ENCODE measurements around the gene GLIS1. TPM values are rescaled to one million over a fixed set of nuclear protein-coding genes. Genes with fewer than 3 reads are reported as not detected.

Gene GLIS1
- total RNA-seq, 2 experiments from 2014 or later: not detected

- Mint-ChIP-seq H3K27me3 (peaks cover 2% of the 10 kb centered on the region), H3K4me1 (ENCODE audit: low read depth) (no peaks in the 10 kb centered on the region), H3K36me3 (ENCODE audit: low read depth) (no peaks in the 10 kb centered on the region), H3K27ac (no peak overlapping the region), H3K4me3 (no peak overlapping the region), H3K9me3 (no peaks in the 10 kb centered on the region)
- POLR2A ChIA-PET: no interaction called here
- CTCF ChIA-PET: no interaction called here
- DNase-seq (no peak), ATAC-seq (no peak)
- TF ChIP-seq CTCF (IDR thresholded peaks at IDR 0.05): no peak
- intact Hi-C loops (cut with micrococcal nuclease): no loop called here
Measured at GRCh38 chr1:53698384-53698980, 40.5 kb downstream of the GLIS1 start.

DNA sequence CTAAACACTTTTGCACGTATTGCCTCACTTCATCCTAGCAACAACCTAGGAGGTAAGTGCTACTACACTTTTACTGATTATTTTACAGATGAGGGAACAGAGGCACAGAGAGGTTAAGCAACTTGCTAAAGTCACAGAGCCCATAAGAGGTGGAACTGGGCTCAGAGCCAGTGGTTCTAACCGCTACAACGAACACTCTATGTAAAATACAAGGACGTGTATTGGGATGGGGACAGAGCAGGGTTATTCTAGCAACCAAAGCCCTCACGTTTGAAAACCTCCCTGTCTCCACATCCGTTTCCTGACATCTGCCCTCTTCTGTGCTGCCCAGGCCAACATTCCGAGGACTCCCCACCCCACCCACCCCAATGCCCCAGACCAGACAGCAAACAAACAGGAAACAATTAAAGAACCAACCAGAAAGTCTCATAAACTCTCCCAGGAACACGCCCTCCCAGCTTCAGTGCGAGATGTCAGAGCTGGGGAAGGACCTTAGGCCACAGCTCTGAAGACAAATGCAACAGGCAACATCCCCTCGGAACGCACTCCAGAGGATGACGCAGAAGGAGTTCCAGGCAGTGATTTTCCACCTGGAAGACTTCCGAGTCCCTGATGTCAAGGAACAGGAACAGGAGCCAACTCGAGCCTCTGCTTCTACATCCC is 41.1 kb downstream of the GLIS1 start:
- ATAC-seq (no peak), DNase-seq (no peak)
- Mint-ChIP-seq H3K4me3 (no peak overlapping the region), H3K36me3 (ENCODE audit: low read depth) (no peaks in the 10 kb centered on the region), H3K27ac (no peak overlapping the region), H3K27me3 (peaks cover 2% of the 10 kb centered on the region), H3K4me1 (ENCODE audit: low read depth) (no peaks in the 10 kb centered on the region), H3K9me3 (no peaks in the 10 kb centered on the region)
- ChIA-PET POLR2A (no interaction called here), CTCF (no interaction called here)
- no peak for TF ChIP-seq CTCF (IDR thresholded peaks at IDR 0.05)
- intact Hi-C loops (cut with micrococcal nuclease): no loop called here

DNA sequence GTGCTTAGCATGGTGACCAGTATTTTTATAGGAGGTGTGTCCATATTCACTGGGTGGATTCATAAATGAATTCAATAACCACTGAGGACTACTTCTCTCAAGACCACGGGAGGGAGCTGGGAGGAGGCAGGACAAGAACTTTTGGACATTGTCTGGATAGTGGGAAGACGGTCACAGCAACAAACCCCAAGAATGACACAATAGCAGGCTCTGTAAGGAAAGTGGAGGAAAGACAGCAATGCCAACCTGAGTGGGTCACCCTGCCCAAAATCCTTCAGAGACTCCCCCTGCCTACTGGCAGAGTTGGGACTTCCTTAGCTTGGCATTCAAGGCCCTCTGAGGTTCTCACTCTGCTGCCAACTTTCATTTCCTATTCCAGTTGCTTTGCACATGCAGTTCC is 42.0 kb downstream of the GLIS1 start:
- intact Hi-C loops (cut with micrococcal nuclease): no loop called here
- H3K4me3 Mint-ChIP-seq: no peak overlapping the region
- no peak for TF ChIP-seq CTCF (IDR thresholded peaks at IDR 0.05)
- no peaks in the 10 kb centered on the region for H3K4me1 Mint-ChIP-seq (ENCODE audit: low read depth)
- H3K27ac Mint-ChIP-seq: no peak overlapping the region
- H3K27me3 Mint-ChIP-seq: peaks cover 2% of the 10 kb centered on the region
- H3K36me3 Mint-ChIP-seq (ENCODE audit: low read depth): no peaks in the 10 kb centered on the region
- ChIA-PET CTCF (no interaction called here), POLR2A (no interaction called here)
- H3K9me3 Mint-ChIP-seq: no peaks in the 10 kb centered on the region
- ATAC-seq: no peak
- DNase-seq: no peak

DNA sequence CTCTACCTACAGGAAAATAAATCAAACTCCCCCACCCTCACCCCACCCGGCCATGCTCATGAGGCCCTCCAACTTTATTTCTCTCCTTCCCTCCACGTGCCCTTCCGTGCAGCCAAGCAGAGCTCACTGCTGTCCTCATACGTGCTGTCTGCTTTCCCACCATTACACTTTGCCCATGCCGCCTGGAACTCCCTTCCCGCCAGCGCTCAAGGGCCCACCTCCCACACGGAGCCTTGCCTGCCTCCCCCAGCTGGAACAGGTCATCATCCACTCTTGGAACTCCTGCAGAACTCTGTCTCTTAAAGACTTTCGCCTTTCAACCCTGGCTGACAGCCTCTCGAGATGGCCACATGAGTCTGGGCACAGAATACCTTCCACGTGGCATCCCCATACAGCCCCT is 42.4 kb downstream of the GLIS1 start:
- CTCF ChIA-PET: no interaction called here
- H3K9me3 Mint-ChIP-seq: no peaks in the 10 kb centered on the region
- intact Hi-C loops (cut with micrococcal nuclease): no loop called here

More for the DNA sequence above, 42.4 kb downstream of the GLIS1 start:
- H3K4me3 Mint-ChIP-seq: no peak overlapping the region
- TF ChIP-seq CTCF (IDR thresholded peaks at IDR 0.05): no peak
- ATAC-seq (no peak), DNase-seq (no peak)
- POLR2A ChIA-PET: no interaction called here
- no peaks in the 10 kb centered on the region for H3K36me3 Mint-ChIP-seq (ENCODE audit: low read depth)
- no peaks in the 10 kb centered on the region for H3K4me1 Mint-ChIP-seq (ENCODE audit: low read depth)
- no peak overlapping the region for H3K27ac Mint-ChIP-seq
- H3K27me3 Mint-ChIP-seq: peaks cover 2% of the 10 kb centered on the region

Measured in activated CD8-positive, alpha-beta T cell treated with anti-CD3 and anti-CD28 coated beads for 36 hours (primary cell).